GM04503 (cell line): ENCODE data around the gene BACH1.
"Not testable (repeated sequence)": the region's sequence is repeated elsewhere in the genome, so short reads cannot be mapped to it uniquely, and the experiment has no call there.

Experiments
- DNase-seq: peaks from one replicate; pipeline ENCODE4 v3.0.0-alpha.2; 2012; ENCODE audit warnings: low read depth

Gene BACH1

GRCh38 chr21:29346771-29347170 is 48.0 kb downstream of the BACH1 start:
- no peak for DNase-seq

- DNase-seq = no peak
Observed at GRCh38 chr21:29347274-29347681, 48.6 kb downstream of the BACH1 start.

DNA sequence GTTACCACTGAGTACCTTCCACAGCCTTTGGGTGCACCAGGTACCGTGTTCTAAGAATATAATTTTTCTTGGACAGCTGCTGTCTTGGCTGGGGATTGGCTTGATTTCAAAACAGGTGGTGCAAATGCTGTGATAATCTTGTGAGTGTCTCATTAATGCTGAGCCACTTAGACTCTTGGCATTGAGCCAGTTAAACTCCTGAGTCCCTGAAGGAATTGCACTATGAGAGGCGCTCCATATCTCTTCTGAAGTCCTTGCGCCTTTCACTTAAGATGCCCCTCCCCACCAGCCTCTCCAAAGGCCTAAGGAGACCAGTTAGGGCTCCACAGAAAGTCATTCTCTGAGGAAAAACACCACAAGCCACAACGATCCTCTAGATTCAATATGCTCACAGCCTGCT is 51.0 kb downstream of the BACH1 start:
- DNase-seq = no peak

- no peak for DNase-seq
Observed at GRCh38 chr21:29350246-29350779, 51.6 kb downstream of the BACH1 start.

DNA sequence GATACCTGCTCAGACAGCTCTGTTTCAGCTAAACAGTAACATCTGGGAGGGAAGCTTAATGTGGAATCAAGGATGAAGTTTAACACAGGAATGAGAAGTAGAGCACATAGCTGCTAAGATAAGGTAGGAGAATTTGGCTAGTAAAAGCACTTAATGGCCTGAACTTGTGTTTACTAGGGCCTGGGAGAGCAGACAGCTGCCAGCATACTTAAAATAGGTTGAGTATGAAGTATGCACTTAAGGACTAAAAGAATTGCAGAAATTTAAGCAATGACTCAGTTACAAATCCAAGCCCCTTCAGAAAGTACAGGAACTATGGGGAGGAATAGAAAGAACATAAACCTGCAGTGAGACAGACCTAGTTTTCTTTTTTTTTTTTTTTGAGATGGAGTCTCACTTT is 53.0 kb downstream of the BACH1 start:
- no peak for DNase-seq

DNA sequence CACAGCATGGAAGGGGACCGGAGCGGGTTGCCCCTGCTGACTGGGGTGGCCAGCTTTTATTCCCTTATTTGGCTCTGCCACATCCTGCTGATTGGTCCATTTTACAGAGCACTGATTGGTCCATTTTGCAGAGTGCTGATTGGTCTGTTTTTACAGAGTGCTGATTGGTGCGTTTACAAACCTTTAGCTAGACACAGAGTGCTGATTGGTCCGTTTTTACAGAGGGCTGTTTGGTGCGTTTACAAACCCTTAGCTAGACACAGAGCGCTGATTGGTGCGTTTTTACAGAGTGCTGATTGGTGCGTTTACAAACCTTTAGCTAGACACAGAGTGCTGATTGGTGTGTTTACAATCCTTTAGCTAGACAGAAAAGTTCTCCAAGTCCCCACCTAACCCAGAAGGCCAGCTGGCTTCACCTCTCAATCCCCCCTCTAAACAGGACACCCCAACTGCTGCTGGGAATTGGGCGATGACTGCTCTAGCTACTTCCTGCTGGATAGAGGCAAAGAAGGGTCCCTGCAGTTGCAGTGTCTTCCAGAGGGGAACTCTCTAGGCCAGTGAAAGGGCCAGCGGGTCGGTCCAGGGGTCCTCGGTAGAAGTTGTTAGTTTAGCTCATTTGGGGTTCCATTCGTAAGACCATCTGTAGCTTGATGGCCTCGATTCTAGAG is 56.5 kb downstream of the BACH1 start:
- not testable (repeated sequence) for DNase-seq

DNA sequence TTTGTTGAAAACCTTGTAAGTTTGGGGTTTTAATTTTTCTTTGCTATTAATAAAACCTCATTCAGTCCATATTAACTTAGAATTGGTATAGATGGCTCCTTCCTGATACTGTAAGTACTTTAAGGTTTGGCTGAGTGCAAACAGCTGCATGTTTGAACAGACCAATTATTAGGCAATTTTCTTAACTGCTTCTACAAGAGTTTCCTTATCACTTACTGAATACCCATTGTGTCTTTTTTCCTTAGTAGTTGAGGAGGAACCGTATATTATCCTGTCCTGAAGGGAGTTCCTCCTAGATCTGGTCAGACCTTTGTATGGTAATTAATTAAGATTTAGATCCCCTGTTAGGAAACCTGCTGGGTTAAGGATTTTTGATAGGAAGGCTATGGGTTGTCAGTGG is 57.6 kb downstream of the BACH1 start:
- not testable (repeated sequence) for DNase-seq

- not testable (repeated sequence) for DNase-seq
Observed at GRCh38 chr21:29356810-29357209, 58.1 kb downstream of the BACH1 start.

- DNase-seq = no peak
Observed at GRCh38 chr21:29359718-29360117, 61.0 kb downstream of the BACH1 start.

- DNase-seq = no peak
Observed at GRCh38 chr21:29360799-29361765, 62.4 kb downstream of the BACH1 start.

- no peak for DNase-seq
Observed at GRCh38 chr21:29362758-29363157, 64.0 kb downstream of the BACH1 start.

DNA sequence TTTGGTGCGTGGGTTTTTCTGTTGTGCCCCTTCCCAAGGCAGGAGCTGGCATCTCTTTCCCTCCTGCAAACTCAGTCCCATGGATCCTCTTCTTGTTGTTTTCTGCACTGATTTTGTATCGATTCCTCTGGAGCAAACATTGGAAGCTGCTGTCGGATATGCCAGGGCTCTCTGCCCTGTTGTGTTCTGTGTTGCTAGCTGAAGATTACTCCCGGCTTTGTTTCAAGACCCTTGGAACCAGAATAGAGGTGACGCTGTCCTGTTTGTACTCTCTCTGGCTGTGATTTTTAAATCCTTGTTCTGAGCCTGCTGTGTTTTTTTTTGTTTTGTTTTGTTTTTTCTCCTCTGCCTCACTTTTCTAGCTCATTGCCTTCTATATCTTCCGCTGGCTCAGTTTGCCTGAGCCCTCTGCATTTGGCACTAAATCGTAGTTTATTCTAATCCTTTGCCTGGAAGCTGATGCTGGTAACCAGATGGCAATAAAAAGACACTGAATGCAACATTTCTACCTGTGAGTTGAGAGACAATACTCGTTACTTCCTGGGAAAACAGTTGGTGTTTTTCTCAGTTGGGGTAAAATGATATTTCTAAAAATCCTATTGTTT is 67.0 kb downstream of the BACH1 start:
- DNase-seq = no peak

DNA sequence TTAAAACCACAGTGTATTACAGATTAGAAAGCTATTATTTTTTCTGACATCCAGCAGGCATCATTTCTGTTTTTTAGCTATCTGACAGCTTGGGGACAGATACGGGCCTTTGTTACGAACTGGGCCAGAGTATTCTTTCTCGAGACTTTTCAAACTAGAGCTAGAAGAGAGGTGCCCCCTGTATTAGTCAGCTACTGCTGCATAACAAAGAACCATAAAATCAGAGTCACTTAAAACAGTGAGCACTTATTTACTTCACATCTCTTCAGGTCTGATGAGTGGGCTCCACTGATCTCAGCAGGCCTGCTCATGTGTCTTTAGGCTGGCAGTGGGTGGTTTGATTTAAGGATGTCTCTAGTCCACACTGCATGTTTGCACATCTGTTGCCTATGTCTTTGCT is 67.8 kb downstream of the BACH1 start:
- DNase-seq = no peak

GRCh38 chr21:29367335-29367734 is 68.6 kb downstream of the BACH1 start:
- no peak for DNase-seq

GRCh38 chr21:29368906-29369305 is 70.2 kb downstream of the BACH1 start:
- DNase-seq = no peak

GRCh38 chr21:29371464-29371863 is 72.7 kb downstream of the BACH1 start:
- no peak for DNase-seq

DNA sequence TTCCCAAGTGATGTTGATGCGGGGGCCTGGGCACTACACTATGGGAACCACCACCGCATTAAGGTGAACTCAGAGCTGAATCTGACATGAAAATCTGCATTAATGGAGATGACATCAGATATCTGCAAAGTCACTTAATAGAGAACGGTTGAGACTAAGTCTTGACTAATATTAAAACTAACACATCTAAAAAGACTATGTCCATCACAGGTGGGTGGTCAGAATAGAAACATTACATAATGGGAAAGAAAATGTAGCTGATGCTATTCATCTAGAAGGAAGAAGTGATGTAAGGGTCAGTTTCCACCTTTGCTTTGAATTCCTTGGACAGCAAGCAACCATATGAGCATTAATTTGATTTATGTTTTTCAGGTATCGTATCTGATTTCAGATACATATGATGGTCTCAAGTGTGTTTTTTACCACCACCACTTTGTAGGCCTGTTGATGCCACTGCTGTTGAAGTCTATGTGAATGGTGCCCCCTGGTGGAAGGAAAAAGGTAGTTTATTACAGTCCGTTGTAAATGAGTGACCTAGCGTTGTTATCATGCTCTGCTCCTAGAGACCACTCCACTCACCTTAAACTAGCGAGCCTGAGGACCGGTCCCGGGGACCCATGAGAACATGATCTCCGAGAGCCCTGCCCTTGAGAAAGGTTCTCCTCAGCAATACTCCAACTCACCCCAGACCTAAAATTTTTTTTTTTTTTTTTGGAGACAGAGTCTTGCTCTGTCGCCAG is 73.5 kb downstream of the BACH1 start:
- DNase-seq = peak; percentile 33

- DNase-seq = no peak
Observed at GRCh38 chr21:29374481-29374880, 75.8 kb downstream of the BACH1 start.

DNA sequence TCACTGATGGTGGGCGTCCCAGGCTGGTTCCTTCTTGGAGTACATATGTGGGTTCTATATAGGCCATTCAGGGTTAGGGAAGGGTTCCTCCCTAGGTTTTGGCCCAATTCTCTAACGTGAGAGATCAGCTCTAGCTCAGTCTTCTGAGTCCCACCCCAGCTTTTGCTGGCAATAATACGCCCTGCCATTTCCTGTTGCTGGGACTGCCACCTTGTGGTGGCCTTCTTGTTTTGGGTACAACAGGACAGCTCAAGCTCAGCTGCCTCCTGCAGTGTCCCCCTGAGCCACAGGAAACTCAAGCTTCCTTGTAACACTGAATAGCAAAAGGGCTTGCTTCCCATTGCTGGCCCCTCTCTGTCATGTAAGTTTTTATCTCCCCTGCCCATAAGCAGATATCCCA is 77.8 kb downstream of the BACH1 start:
- DNase-seq = no peak

DNA sequence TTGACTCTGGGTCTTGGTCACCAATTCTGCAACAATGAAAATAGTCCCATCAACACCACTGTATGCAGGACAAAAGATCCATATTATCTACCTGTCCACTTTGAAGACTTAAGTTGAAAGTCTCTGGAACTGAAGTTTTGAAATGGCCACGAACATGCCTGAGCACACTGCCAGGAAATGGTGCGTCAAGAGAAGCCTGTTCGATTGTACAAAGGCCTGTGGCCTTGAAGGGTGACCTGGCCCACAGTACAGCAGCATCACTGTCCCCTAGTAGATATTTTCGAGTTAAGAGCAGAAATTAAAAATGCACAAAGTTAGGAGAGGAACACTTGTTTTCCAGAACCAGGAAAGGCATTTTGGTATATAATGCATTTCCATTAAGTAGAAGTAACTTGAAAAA is 78.5 kb downstream of the BACH1 start:
- no peak for DNase-seq

DNA sequence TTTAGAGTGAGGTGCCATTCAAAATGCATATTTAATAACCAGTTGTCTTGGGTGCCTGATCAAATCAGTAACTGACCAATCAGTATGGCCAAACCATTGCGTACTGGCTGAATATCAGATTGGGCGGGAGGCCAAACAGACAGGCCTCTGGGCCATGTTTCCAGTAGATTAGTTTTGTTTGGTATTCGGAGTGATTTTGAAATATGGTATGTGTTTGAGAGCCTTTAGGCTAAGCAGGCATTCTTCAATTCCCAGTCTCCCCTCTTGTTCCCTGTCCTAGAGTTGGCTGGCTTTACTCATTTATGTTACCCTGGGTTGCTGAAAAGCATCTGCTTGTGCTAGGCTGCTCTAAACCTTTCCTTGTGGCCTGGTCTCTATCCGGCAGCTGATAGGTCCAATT is 80.1 kb downstream of the BACH1 start:
- no peak for DNase-seq

GRCh38 chr21:29379517-29380054 is 80.9 kb downstream of the BACH1 start:
- DNase-seq = no peak
